GM18868 (cell line): ENCODE measurements around the gene PRRG1.
"Not testable (repeated sequence)": the region's sequence is repeated elsewhere in the genome, so short reads cannot be mapped to it uniquely, and the experiment has no call there.

Experiments used
- ATAC-seq: cut with Tn5 transposase; IDR thresholded peaks from one replicate; pipeline ENCODE4 v1.9.1; 2021; ENCODE audit warnings: mild to moderate bottlenecking, moderate library complexity; ENCODE audit not compliant: unreplicated experiment

The PRRG1 gene

GRCh38 chrX:37462346-37462745, 113.2 kb downstream of the PRRG1 start:
- ATAC-seq = no peak

GRCh38 chrX:37468124-37468739, 119.1 kb downstream of the PRRG1 start:
- no peak for ATAC-seq

- no peak for ATAC-seq
Observed at GRCh38 chrX:37470711-37471110, 121.5 kb downstream of the PRRG1 start.

DNA sequence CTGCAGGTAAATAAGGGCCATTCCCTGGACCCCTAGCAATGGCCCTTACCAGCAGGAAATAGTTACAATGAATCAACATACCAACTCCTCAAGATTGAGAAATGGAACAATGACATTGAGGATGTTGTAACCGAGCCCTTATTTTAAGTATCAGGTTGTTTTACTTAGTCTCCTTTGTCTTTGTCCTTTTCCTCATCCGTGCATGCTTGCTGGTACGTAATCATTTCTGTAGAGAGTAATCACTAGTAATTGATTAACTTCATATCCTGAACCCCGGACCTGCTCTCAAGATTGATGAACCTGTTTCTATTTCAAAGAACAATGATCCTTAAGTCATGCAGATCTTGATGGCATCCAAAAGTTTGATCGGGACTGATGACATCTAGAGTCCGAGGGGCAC, 123.7 kb downstream of the PRRG1 start:
- no peak for ATAC-seq

DNA sequence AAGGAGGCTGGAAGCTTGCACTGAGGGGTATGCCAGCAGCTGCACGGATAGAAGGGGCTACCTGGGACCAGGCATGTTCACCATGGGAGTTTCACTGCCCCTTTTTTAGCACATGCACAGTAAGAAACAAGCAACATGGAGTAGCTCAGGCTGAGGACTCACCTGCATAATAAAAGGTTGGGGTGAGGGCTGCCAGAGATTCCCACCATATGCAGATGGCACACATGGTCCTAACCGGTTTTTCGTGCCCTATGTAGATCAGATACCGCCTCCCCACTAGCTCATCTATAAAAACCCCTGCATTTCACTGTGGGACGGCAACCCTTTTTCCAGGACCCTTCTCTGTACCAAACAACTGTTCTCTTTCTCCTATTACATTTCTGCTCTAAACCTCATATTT, 125.3 kb downstream of the PRRG1 start:
- ATAC-seq = no peak

- no peak for ATAC-seq
Observed at GRCh38 chrX:37476571-37477170, 127.5 kb downstream of the PRRG1 start.

DNA sequence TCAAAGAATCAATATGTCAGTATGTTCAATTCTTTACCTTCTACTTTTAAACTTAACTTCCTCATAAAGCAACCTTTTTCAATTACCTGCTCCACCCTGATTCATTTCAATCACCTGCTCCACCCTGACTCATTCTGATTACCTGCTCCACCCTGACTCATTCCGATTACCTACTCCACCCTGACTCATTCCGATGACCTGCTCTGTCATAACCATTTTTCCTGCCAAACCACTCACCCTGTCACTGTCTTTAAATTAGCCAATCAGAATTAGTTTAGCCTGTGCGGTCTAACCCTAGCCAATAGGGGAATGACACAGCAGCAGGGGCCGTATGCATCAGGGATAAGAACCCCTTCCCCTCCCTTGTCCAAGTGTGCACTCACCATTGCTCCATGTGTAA, 135.2 kb downstream of the PRRG1 start:
- not testable (repeated sequence) for ATAC-seq

GRCh38 chrX:37485429-37485828, 136.3 kb downstream of the PRRG1 start:
- ATAC-seq = no peak

GRCh38 chrX:37487271-37487670, 138.1 kb downstream of the PRRG1 start:
- no peak for ATAC-seq

GRCh38 chrX:37488323-37488722, 139.2 kb downstream of the PRRG1 start:
- ATAC-seq = no peak

DNA sequence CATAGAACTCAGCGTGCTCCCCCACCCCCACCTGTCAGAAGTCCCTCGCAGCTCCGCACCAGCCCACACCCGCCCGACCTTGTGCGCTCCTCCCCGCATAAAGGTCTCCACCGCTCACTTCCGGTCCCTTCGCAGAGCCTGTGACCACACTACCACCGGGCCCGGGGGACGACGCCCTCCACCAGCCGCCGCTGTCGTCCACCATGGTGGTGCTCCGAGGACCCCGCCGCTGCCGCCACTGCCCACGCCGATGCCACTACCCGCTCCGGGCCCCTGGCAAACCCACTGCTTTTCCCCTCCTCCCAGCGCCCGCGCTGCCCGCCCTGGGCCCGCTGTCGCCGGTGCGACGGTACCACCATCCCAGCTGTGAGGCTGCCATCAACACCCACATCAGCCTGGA, 142.5 kb downstream of the PRRG1 start:
- ATAC-seq = no peak

DNA sequence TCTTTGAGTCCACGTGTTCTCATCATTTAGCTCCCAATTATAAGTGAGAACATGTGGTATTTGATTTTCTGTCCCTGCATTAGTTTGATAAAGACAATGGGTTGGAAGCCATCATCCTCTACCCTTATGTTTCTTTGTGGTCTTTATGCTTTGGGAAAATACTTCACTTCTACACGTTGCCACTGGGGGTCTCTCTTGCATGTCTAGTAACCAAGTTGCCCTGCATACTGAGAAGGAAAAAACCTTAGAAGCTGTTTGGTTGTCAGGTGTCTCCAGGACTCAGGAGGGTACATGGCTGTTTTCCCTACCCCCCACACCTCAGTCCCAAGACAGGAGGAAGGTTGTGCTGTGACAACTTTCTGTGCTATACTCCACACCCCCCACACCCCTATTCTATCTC, 146.6 kb downstream of the PRRG1 start:
- ATAC-seq = peak; percentile 76

- not testable (repeated sequence) for ATAC-seq
Observed at GRCh38 chrX:37497126-37497525, 148.0 kb downstream of the PRRG1 start.

GRCh38 chrX:37498323-37498722, 149.2 kb downstream of the PRRG1 start:
- ATAC-seq = not testable (repeated sequence)

DNA sequence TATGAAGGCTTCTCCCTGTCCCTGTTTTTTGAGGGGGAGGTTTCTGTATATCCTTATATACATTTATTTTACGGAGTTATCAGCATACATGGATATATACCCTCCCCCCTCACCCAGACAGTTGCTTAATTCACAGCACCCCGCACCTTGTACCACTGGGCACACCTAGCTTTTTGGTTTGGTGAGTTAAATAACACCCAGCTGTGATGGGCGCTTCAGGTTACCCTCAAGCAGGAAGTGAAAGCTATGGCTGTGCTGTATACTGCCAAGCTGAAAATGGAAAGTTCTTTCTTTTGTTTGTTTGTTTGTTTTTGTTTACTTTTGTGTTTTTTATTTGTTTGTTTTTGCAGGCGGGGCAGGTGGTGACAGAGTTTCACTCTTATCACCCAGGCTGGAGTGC, 150.5 kb downstream of the PRRG1 start:
- ATAC-seq = peak; percentile 54

DNA sequence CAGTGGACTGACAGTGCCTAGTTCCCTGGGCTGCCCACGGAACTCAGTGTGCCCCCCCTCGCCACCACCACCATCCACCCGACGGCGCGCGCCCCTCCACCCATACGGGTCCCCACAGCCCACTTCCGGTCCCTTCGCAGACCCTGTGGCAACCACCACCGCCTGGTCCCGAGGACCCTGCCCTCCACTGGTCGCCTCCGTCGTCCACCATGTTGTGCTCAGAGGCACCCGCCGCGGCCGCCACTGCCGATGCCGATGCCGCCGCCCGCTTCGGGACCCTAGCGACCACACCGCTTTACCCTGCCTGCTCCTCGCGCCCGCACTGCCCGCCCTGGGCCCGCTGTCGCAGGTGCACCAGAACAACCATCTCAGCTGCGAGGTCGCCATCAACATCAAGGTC, 155.8 kb downstream of the PRRG1 start:
- no peak for ATAC-seq
